Vagina (tissue), 2 donors: Measurements from ENCODE around the gene SYNJ1. TPM values are rescaled to one million over a fixed set of nuclear protein-coding genes. Genes with fewer than 3 reads are reported as not detected.
"Not testable (repeated sequence)": the region's sequence is repeated elsewhere in the genome, so short reads cannot be mapped to it uniquely, and the experiment has no call there.

Source experiments
- DNase-seq, 2 donors: peaks; one replicate each; pipeline ENCODE4 v3.0.0-alpha.2; 2017; ENCODE audit errors: extremely low spot score in 2 of 2
- H3K27ac ChIP-seq: fragments of 200-600 bp; sonication (generic); one replicate; pipeline ENCODE4 v1.5.1; 2019
- H3K27me3 ChIP-seq: fragments of 200-600 bp; sonication (generic); one replicate; pipeline ENCODE4 v1.5.1; 2019
- H3K36me3 ChIP-seq, 2 donors: fragments of 200-600 bp; sonication (generic); one replicate each; pipeline ENCODE4 v1.5.1; 2017 to 2019
- H3K4me1 ChIP-seq: fragments of 200-600 bp; sonication (generic); one replicate; pipeline ENCODE4 v1.5.1; 2019
- H3K4me3 ChIP-seq, 2 donors: fragments of 200-600 bp; sonication (generic); 1 replicate in 1 of 2; 2 replicates in 1 of 2; pipeline ENCODE4 v1.5.1; 2016 to 2019
- H3K9me3 ChIP-seq: fragments of 200-600 bp; sonication (generic); one replicate; pipeline ENCODE4 v1.5.1; 2019
- CTCF ChIP-seq, 3 experiments: fragments of 450-650 bp in 2 of 3; fragments of 200-600 bp in 1 of 3; sonication (generic) in 1 of 3; IDR thresholded peaks; one replicate each; pipeline ENCODE4 v1.5.1; 2017 to 2019; ENCODE audit warnings: antibody characterized with exemption in 3 of 3, mild to moderate bottlenecking in 2 of 3, moderate library complexity in 2 of 3
- POLR2A ChIP-seq, 2 donors: fragments of 450-650 bp; IDR thresholded peaks; one replicate each; pipeline ENCODE4 v1.6.1; 2017; ENCODE audit warnings: antibody characterized with exemption in 2 of 2, mild to moderate bottlenecking in 2 of 2, moderate library complexity in 2 of 2
- POLR2AphosphoS5 ChIP-seq, 2 donors: sonication (generic); formaldehyde crosslinking; IDR thresholded peaks; one replicate each; pipeline ENCODE4 v1.9.0; 2017; ENCODE audit warnings: antibody characterized with exemption in 2 of 2, mild to moderate bottlenecking in 2 of 2, low read depth in 1 of 2; ENCODE audit not compliant: insufficient read depth in 1 of 2
- intact Hi-C: fragments of 100-400 bp; cut with DNase I; formaldehyde crosslinking; loops from one replicate; pipeline ENCODE4 v1.15.1; 2023
- total RNA-seq: library from RNA; depleted of rRNA; stranded (reverse); fragments of >200 nt; gene quantifications from one replicate; pipeline ENCODE4 v1.2.3, GENCODE V29; 2016

Gene SYNJ1
- total RNA-seq, 1 donor from 2014 or later, result 22.8 TPM

DNA sequence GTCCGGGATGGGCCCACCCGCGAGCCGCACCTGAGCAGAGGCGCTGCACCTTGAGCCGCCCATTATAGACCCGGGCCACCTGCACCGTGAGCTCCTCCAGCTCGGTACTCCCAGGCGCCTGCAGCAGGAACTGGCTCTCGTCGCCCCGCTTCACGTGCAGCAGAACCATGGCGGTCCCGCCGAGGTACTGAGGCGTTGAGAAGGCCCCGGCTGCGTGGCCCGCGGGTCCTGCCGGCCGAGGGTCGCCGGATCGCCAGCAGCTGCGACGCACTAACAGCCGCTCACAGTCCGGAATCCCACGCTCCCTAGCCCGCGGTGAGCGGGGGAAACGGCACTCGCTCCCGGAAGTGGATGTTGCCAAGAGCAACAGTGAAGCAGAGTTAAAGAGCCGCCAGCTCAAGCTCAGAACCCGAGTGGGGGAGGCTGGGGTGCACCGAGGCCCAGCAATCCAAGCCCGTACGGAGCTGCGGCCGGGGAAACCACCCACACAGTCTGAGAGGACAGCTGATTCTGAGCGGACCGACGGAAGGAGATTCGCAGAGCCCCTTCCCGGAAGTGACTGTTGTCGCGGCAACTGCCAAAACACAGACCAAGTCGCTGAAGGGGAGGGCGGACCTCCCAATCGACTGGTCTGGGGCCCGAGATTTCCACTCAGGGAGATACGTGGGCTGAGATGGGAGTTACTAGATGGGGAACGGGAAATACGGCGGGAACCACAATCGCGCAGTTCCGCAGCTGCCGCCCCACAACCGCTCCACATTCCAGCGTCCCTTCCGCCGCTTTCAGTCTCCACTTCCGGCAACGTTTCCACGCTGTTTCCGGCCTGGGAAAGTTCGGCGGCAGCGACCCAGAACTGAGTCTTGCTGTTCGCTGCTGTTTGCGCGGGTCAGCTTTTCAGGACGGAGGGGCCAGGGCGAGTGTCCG, 115.5 kb downstream of the SYNJ1 start, which contains the start of gene CFAP298:
CFAP298 (minus strand) TSS at position 303 of the 924 bp plus-strand sequence; CDS start at position 169, 134 bp downstream.
- intact Hi-C loops, result no loop called here
- DNase-seq, result peak in 1 of 2 donors; percentile 90
- H3K4me1 ChIP-seq, result peaks cover 24% of the 10 kb centered on the region

GRCh38 chr21:32611471-32611997, 116.3 kb downstream of the SYNJ1 start:
- H3K27ac ChIP-seq, result peak overlapping the region; percentile 85
- no peaks in the 10 kb centered on the region for H3K27me3 ChIP-seq
- H3K4me3 ChIP-seq, result peak overlapping the region; percentile 67 to 82
- H3K4me1 ChIP-seq, result peaks cover 24% of the 10 kb centered on the region
- H3K36me3 ChIP-seq, result peaks cover 0 to 28% of the 10 kb centered on the region in 2 donors
- intact Hi-C loops, result no loop called here
- no peak for DNase-seq
- TF ChIP-seq POLR2AphosphoS5 (IDR thresholded peaks at IDR 0.05; ENCODE audit: insufficient read depth in 1 of 2, low read depth in 1 of 2) (no peak), POLR2A (IDR thresholded peaks at IDR 0.05) (no peak), CTCF (IDR thresholded peaks at IDR 0.05) (no peak)
- H3K9me3 ChIP-seq, result no peaks in the 10 kb centered on the region

More for the DNA sequence above, 115.5 kb downstream of the SYNJ1 start, which contains the start of gene CFAP298:
- Histone ChIP-seq H3K27me3 (no peaks in the 10 kb centered on the region), H3K9me3 (no peaks in the 10 kb centered on the region), H3K36me3 (peaks cover 0 to 20% of the 10 kb centered on the region in 2 donors), H3K27ac (peak within 1 kb of the TSS; percentile 85), H3K4me3 (peak within 1 kb of the TSS; percentile 67 to 82)
- TF ChIP-seq POLR2AphosphoS5 (IDR thresholded peaks at IDR 0.05; ENCODE audit: insufficient read depth in 1 of 2, low read depth in 1 of 2) (peak; percentile 78 to 84), POLR2A (IDR thresholded peaks at IDR 0.05) (no peak)

DNA sequence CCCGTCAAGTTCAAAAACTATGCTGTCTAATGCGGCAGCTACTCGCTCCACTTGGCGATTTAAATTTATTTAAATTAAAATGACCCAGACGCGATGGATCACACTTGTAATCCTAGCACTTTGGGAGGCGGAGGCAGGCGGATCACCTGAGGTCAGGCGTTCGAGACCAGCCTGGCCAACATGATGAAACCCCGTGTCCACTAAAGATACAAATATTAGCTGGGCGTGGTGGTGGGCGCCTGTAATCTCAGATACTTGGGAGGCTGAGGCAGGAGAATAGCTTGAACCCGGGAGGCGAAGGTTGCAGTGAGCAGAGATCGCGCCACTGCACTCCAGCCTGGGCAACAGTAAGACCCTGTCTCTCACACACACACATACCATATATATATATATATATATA, 116.9 kb downstream of the SYNJ1 start:
- H3K27me3 ChIP-seq, H3K27ac ChIP-seq, H3K9me3 ChIP-seq, intact Hi-C loops, DNase-seq: not testable (repeated sequence)
- H3K4me1 ChIP-seq, result peaks cover 24% of the 10 kb centered on the region
- H3K36me3 ChIP-seq, result peaks cover 0 to 34% of the 10 kb centered on the region in 2 donors
- peak overlapping the region in 1 of 2 donors; percentile 82 for H3K4me3 ChIP-seq

GRCh38 chr21:32608851-32609250, 119.0 kb downstream of the SYNJ1 start:
- Histone ChIP-seq H3K36me3 (peaks cover 0 to 54% of the 10 kb centered on the region in 2 donors), H3K4me1 (peaks cover 24% of the 10 kb centered on the region), H3K9me3 (no peaks in the 10 kb centered on the region), H3K27me3 (no peaks in the 10 kb centered on the region), H3K4me3 (no peak overlapping the region), H3K27ac (no peak overlapping the region)
- intact Hi-C loops, result no loop called here
- DNase-seq, result no peak
- TF ChIP-seq CTCF (IDR thresholded peaks at IDR 0.05), result no peak
- no peak for TF ChIP-seq POLR2AphosphoS5 (IDR thresholded peaks at IDR 0.05; ENCODE audit: insufficient read depth in 1 of 2, low read depth in 1 of 2)
- TF ChIP-seq POLR2A (IDR thresholded peaks at IDR 0.05), result no peak

DNA sequence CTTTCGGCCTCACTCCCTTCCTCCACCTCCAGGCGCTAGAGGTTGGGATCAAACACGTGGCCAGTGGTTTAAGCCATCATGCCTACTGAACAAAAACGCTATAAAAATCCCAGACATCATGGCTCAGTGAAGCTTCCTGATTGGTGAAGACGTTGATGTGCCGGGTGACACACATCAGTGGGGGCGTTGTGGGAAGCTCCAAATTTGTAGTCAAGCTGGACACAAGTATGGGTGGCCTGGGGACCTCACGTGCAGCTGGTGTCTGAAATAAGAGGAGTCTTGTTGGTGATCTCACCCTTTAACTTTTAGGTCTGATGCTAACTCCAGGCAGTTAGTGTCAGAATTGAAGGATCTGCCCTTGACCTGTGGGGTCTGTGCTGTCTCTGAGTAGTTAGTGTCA, 122.3 kb downstream of the SYNJ1 start:
- Histone ChIP-seq H3K4me1 (peaks cover 6% of the 10 kb centered on the region), H3K4me3 (no peak overlapping the region), H3K36me3 (peaks cover 0 to 76% of the 10 kb centered on the region in 2 donors), H3K9me3 (no peaks in the 10 kb centered on the region), H3K27me3 (no peaks in the 10 kb centered on the region), H3K27ac (no peak overlapping the region)
- no peak for TF ChIP-seq POLR2A (IDR thresholded peaks at IDR 0.05)
- TF ChIP-seq CTCF (IDR thresholded peaks at IDR 0.05), result no peak
- no peak for TF ChIP-seq POLR2AphosphoS5 (IDR thresholded peaks at IDR 0.05; ENCODE audit: insufficient read depth in 1 of 2, low read depth in 1 of 2)
- no peak for DNase-seq
- intact Hi-C loops, result no loop called here
